OCI-LY7 (cell line): ENCODE results near the gene SMC1A. TPM values are rescaled to one million over a fixed set of nuclear protein-coding genes. Genes with fewer than 3 reads are reported as not detected.

Source experiments
- BruUV-seq: library from RNA; stranded (reverse); fragments of 400-500 nt; replicated peaks from 2 replicates; lab custom pipeline; 2021; lab: Mats Ljungman, UMichigan
- CTCF ChIA-PET: fragments of 300-600 bp; sonication (Branson Sonifier 250); formaldehyde crosslinking; loops from one replicate; lab custom pipeline; 2022; ENCODE audit warnings: antibody characterized with exemption; ENCODE audit not compliant: unreplicated experiment; lab: Charles Lee
- POLR2A ChIA-PET: fragments of 300-600 bp; sonication (Branson Sonifier 250); formaldehyde crosslinking; loops from one replicate; lab custom pipeline; 2022; ENCODE audit warnings: antibody characterized with exemption; lab: Charles Lee
- DNase-seq: peaks from one replicate; pipeline ENCODE4 v3.0.0-alpha.2; 2015; ENCODE audit warnings: low spot score
- H2AFZ ChIP-seq: fragments of 200-600 bp; sonication (generic), shearing (Covaris generic); 2 replicates; pipeline ENCODE4 v1.6.1; 2014; ENCODE audit warnings: mild to moderate bottlenecking, antibody characterized with exemption, low read length, moderate library complexity
- H3K27ac ChIP-seq: fragments of 200-600 bp; sonication (generic); 2 replicates; pipeline ENCODE4 v1.5.1; 2014; ENCODE audit warnings: mixed run types, low read depth, mild to moderate bottlenecking, moderate library complexity, low read length, inconsistent platforms; ENCODE audit not compliant: poor library complexity, severe bottlenecking
- H3K36me3 ChIP-seq: fragments of 200-600 bp; sonication (generic); 2 replicates; pipeline ENCODE4 v1.6.1; 2014; ENCODE audit warnings: mild to moderate bottlenecking, antibody characterized with exemption, low read length, moderate library complexity, mixed read lengths; ENCODE audit not compliant: insufficient read depth
- H3K4me1 ChIP-seq: fragments of 200-600 bp; sonication (generic); 2 replicates; pipeline ENCODE4 v1.5.1; 2014; ENCODE audit warnings: mild to moderate bottlenecking, low read length; ENCODE audit not compliant: insufficient read depth, poor library complexity, severe bottlenecking
- H3K4me2 ChIP-seq: fragments of 200-600 bp; sonication (generic); 2 replicates; pipeline ENCODE4 v1.6.1; 2014; ENCODE audit warnings: mild to moderate bottlenecking, low read length
- H3K4me3 ChIP-seq: fragments of 200-600 bp; sonication (generic); 2 replicates; pipeline ENCODE4 v1.5.1; 2014; ENCODE audit warnings: mild to moderate bottlenecking, low read depth, low read length; ENCODE audit not compliant: poor library complexity, severe bottlenecking
- H3K79me2 ChIP-seq: fragments of 200-600 bp; sonication (generic); 2 replicates; pipeline ENCODE4 v1.6.1; 2016; ENCODE audit warnings: low read depth, mild to moderate bottlenecking, low read length, moderate library complexity, mixed read lengths; ENCODE audit not compliant: insufficient read depth
- H3K9me2 ChIP-seq: fragments of 200-600 bp; sonication (generic); 2 replicates; pipeline ENCODE4 v1.6.1; 2016; ENCODE audit warnings: mild to moderate bottlenecking, low read length, mixed read lengths; ENCODE audit not compliant: insufficient read depth
- H3K9me3 ChIP-seq: fragments of 200-600 bp; sonication (generic); 2 replicates; pipeline ENCODE4 v1.6.1; 2014; ENCODE audit warnings: mild to moderate bottlenecking, mixed run types, low read length, mixed read lengths
- H4K20me1 ChIP-seq: fragments of 200-600 bp; sonication (generic); 2 replicates; pipeline ENCODE4 v1.6.1; 2014; ENCODE audit warnings: mild to moderate bottlenecking, antibody characterized with exemption, low read length, moderate library complexity, mixed read lengths; ENCODE audit not compliant: insufficient read depth
- EZH2phosphoT487 ChIP-seq: fragments of 200-600 bp; sonication (generic); IDR thresholded peaks from 2 replicates; pipeline ENCODE4 v1.6.1; 2018; ENCODE audit warnings: low read depth, borderline replicate concordance, mild to moderate bottlenecking, mixed run types, antibody characterized with exemption, low read length, moderate library complexity, mixed read lengths
- intact Hi-C: fragments of 100-400 bp; cut with micrococcal nuclease; formaldehyde crosslinking; loops from one replicate; pipeline ENCODE4 v1.10.0; 2022; ENCODE audit not compliant: unreplicated experiment
- microRNA-seq: library from miRNA; unstranded; fragments of <30 nt; microRNA quantifications from one replicate; pipeline ENCODE4 v1.2.0, GENCODE V29; 2022; ENCODE audit warnings: borderline replicate concordance
- small RNA-seq: library from RNA; depleted of rRNA; stranded (forward); fragments of <200 nt; gene quantifications from one replicate; pipeline ENCODE3, GENCODE V24; 2014
- total RNA-seq, 2 experiments: library from RNA; depleted of rRNA in 1 of 2; stranded (reverse); fragments of >200 nt in 1 of 2; shearing (Covaris generic) in 1 of 2; gene quantifications; 2 replicates each; pipeline ENCODE4 v1.2.3, GENCODE V29; 2014 to 2022
- TF ChIP-seq, protein P1 (sequence below): fragments of 200-600 bp; sonication (generic); conservative IDR thresholded peaks from 2 replicates; pipeline ENCODE4 v1.5.1; 2014; ENCODE audit warnings: mild to moderate bottlenecking, antibody characterized with exemption, low read length, moderate library complexity, mixed read lengths

The SMC1A gene
- total RNA-seq, 2 experiments from 2014 or later = 41.6 to 134 TPM

DNA sequence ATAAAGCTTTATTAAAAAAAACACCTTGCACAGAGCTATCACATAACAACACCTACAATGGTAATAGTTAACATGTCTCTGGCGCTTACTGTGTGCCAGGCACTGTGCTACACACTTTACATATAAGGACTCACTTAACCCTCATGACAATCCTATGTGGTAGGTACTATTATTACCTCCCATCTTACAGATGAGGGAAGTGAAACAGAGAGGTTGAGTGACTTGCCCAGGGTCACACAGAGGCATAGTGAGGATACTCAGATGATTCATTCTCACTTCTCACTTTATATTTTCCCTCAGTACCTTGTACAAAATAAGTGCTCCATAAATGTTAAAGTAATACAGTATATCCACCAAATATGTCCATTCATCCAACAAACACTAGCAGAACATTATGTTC is 97.7 kb downstream of the SMC1A start:
- BruUV-seq = no TSS peak
- Histone ChIP-seq H3K4me2 (no peak overlapping the region), H3K4me3 (no peak overlapping the region), H3K9me2 (no peaks in the 10 kb centered on the region), H3K36me3 (no peaks in the 10 kb centered on the region), H2AFZ (no peak overlapping the region), H3K4me1 (no peaks in the 10 kb centered on the region), H3K9me3 (no peaks in the 10 kb centered on the region), H4K20me1 (no peaks in the 10 kb centered on the region), H3K27ac (no peak overlapping the region), H3K79me2 (no peaks in the 10 kb centered on the region)
- ChIA-PET CTCF (no interaction called here), POLR2A (no interaction called here)
- intact Hi-C loops = no loop called here
- TF ChIP-seq EZH2phosphoT487 = no peak
- TF ChIP-seq, protein P1, sequence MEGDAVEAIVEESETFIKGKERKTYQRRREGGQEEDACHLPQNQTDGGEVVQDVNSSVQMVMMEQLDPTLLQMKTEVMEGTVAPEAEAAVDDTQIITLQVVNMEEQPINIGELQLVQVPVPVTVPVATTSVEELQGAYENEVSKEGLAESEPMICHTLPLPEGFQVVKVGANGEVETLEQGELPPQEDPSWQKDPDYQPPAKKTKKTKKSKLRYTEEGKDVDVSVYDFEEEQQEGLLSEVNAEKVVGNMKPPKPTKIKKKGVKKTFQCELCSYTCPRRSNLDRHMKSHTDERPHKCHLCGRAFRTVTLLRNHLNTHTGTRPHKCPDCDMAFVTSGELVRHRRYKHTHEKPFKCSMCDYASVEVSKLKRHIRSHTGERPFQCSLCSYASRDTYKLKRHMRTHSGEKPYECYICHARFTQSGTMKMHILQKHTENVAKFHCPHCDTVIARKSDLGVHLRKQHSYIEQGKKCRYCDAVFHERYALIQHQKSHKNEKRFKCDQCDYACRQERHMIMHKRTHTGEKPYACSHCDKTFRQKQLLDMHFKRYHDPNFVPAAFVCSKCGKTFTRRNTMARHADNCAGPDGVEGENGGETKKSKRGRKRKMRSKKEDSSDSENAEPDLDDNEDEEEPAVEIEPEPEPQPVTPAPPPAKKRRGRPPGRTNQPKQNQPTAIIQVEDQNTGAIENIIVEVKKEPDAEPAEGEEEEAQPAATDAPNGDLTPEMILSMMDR = no peak
- no peak for DNase-seq

Small RNA genes lying within 50 kb of the gene (microRNA-seq; reads per million reads assigned to microRNA genes)
- 3.0 reads per million for gene MIR6857

Small RNA genes lying within 50 kb of the gene (small RNA-seq; reads per million reads assigned to genes)
- gene AC245102.2 = not detected
- gene MIR6857 = not detected
- gene RF00019 = not detected
- gene VTRNA3-1P = not detected

Other genes starting within 250 kb of the SMC1A start
- 54.8 and 58.9 TPM in 2 replicates for gene KDM5C, start 197.4 kb downstream of the SMC1A start, total RNA-seq (2014; rRNA removed; shearing (Covaris generic))
- 88.0 and 90.5 TPM in 2 replicates for gene KDM5C, start 197.4 kb downstream of the SMC1A start, total RNA-seq (2022)
- gene IQSEC2, start 141.1 kb downstream of the SMC1A start, total RNA-seq (2014; rRNA removed; shearing (Covaris generic)) = not detected in 2 replicates
- not detected in 2 replicates for gene IQSEC2, start 141.1 kb downstream of the SMC1A start, total RNA-seq (2022)
- gene RIBC1, start 219 bp upstream of the SMC1A start, total RNA-seq (2014; rRNA removed; shearing (Covaris generic)) = 0.57 and 0.79 TPM in 2 replicates
- gene RIBC1, start 219 bp upstream of the SMC1A start, total RNA-seq (2022) = 0.74 and 0.88 TPM in 2 replicates
- 106 and 107 TPM in 2 replicates for gene HSD17B10, start 11.7 kb upstream of the SMC1A start, total RNA-seq (2014; rRNA removed; shearing (Covaris generic))
- 115 and 123 TPM in 2 replicates for gene HSD17B10, start 11.7 kb upstream of the SMC1A start, total RNA-seq (2022)